Loucy (cell line): Measurements from ENCODE around the gene RIMS1.

ENCODE experiments used
- H2AFZ ChIP-seq: fragments of 200-600 bp; sonication (generic); 2 replicates; pipeline ENCODE4 v1.6.0; 2016; ENCODE audit warnings: antibody characterized with exemption, mild to moderate bottlenecking, low read length, moderate library complexity
- H3F3A ChIP-seq: fragments of 200-600 bp; 2 replicates; pipeline ENCODE4 v1.6.0; 2016; ENCODE audit warnings: antibody characterized with exemption, low read depth, mild to moderate bottlenecking
- H3K27me3 ChIP-seq: fragments of 200-600 bp; sonication (generic); 2 replicates; pipeline ENCODE4 v1.6.1; 2014; ENCODE audit warnings: low read length, mild to moderate bottlenecking; ENCODE audit not compliant: insufficient read depth, poor library complexity, severe bottlenecking
- H3K36me3 ChIP-seq: fragments of 200-600 bp; sonication (generic); 2 replicates; pipeline ENCODE4 v1.6.1; 2016; ENCODE audit warnings: low read length; ENCODE audit not compliant: insufficient read depth
- H3K4me1 ChIP-seq: fragments of 200-600 bp; sonication (generic); 2 replicates; pipeline ENCODE4 v1.5.1; 2014; ENCODE audit warnings: low read length, mild to moderate bottlenecking; ENCODE audit not compliant: insufficient read depth, poor library complexity, severe bottlenecking
- H3K4me2 ChIP-seq: fragments of 200-600 bp; sonication (generic); 2 replicates; pipeline ENCODE4 v1.6.0; 2014; ENCODE audit warnings: antibody characterized with exemption, low read length, low read depth, mild to moderate bottlenecking; ENCODE audit not compliant: poor library complexity, severe bottlenecking
- H3K4me3 ChIP-seq: fragments of 200-600 bp; sonication (generic); 2 replicates; pipeline ENCODE4 v1.5.1; 2014; ENCODE audit warnings: low read length, mild to moderate bottlenecking, mixed read lengths; ENCODE audit not compliant: poor library complexity, severe bottlenecking
- H3K79me2 ChIP-seq: fragments of 200-600 bp; sonication (generic); 2 replicates; pipeline ENCODE4 v1.6.1; 2014; ENCODE audit warnings: low read length; ENCODE audit not compliant: insufficient read depth
- H3K9ac ChIP-seq: fragments of 200-600 bp; sonication (generic); 2 replicates; pipeline ENCODE4 v1.6.0; 2014; ENCODE audit warnings: mild to moderate bottlenecking, low read depth, low read length, moderate library complexity; ENCODE audit not compliant: poor library complexity, severe bottlenecking
- H3K9me2 ChIP-seq: fragments of 200-600 bp; sonication (generic); replicated peaks from 2 replicates; pipeline ENCODE4 v1.6.1; 2016; ENCODE audit warnings: low read depth, low read length, mixed read lengths
- H3K9me3 ChIP-seq: fragments of 200-600 bp; sonication (generic); 2 replicates; pipeline ENCODE4 v1.6.1; 2014; ENCODE audit warnings: mild to moderate bottlenecking, antibody characterized with exemption, low read length, low read depth; ENCODE audit not compliant: insufficient read depth
- H4K20me1 ChIP-seq: fragments of 200-600 bp; sonication (generic); 2 replicates; pipeline ENCODE4 v1.6.0; 2014; ENCODE audit warnings: antibody characterized with exemption, low read length, mild to moderate bottlenecking; ENCODE audit not compliant: insufficient read depth, poor library complexity, severe bottlenecking
- CTCF ChIP-seq: fragments of 200-600 bp; sonication (generic); conservative IDR thresholded peaks from 2 replicates; pipeline ENCODE4 v1.5.1; 2014; ENCODE audit warnings: mild to moderate bottlenecking, antibody characterized with exemption, low read length
- EZH2phosphoT487 ChIP-seq: fragments of 200-600 bp; IDR thresholded peaks from 2 replicates; pipeline ENCODE4 v1.6.1; 2018; ENCODE audit warnings: antibody characterized with exemption, mild to moderate bottlenecking, moderate library complexity, borderline replicate concordance

The RIMS1 gene

GRCh38 chr6:72283571-72283970 is 397.2 kb downstream of the RIMS1 start:
- Histone ChIP-seq H3K27me3 (no peaks in the 10 kb centered on the region), H3K9ac (no peak overlapping the region), H3K4me2 (no peak overlapping the region), H2AFZ (no peak overlapping the region), H3K9me2 (no peaks in the 10 kb centered on the region), H3K4me3 (no peak overlapping the region), H3K9me3 (no peaks in the 10 kb centered on the region), H3K79me2 (no peaks in the 10 kb centered on the region), H4K20me1 (no peaks in the 10 kb centered on the region), H3K4me1 (no peaks in the 10 kb centered on the region), H3F3A (no peaks in the 10 kb centered on the region), H3K36me3 (no peaks in the 10 kb centered on the region)
- no peak for TF ChIP-seq CTCF
- TF ChIP-seq EZH2phosphoT487, result no peak

- Histone ChIP-seq H3K9ac (no peak overlapping the region), H3K4me3 (no peak overlapping the region), H3K4me1 (no peaks in the 10 kb centered on the region), H3K4me2 (no peak overlapping the region), H3K79me2 (no peaks in the 10 kb centered on the region), H2AFZ (no peak overlapping the region), H4K20me1 (no peaks in the 10 kb centered on the region), H3K36me3 (no peaks in the 10 kb centered on the region), H3K9me2 (no peaks in the 10 kb centered on the region), H3K9me3 (no peaks in the 10 kb centered on the region), H3F3A (no peaks in the 10 kb centered on the region), H3K27me3 (no peaks in the 10 kb centered on the region)
- TF ChIP-seq EZH2phosphoT487, result no peak
- TF ChIP-seq CTCF, result no peak
These were observed 400.6 kb downstream of the RIMS1 start for GRCh38 chr6:72286911-72287311.

GRCh38 chr6:72287801-72288200 is 401.5 kb downstream of the RIMS1 start:
- Histone ChIP-seq H2AFZ (no peak overlapping the region), H3K79me2 (no peaks in the 10 kb centered on the region), H3K27me3 (no peaks in the 10 kb centered on the region), H3K9me3 (no peaks in the 10 kb centered on the region), H3K4me3 (no peak overlapping the region), H3K4me1 (no peaks in the 10 kb centered on the region), H3K9me2 (no peaks in the 10 kb centered on the region), H3F3A (no peaks in the 10 kb centered on the region), H3K9ac (no peak overlapping the region), H4K20me1 (no peaks in the 10 kb centered on the region), H3K4me2 (no peak overlapping the region), H3K36me3 (no peaks in the 10 kb centered on the region)
- TF ChIP-seq EZH2phosphoT487, result no peak
- no peak for TF ChIP-seq CTCF
